C4-2B (cell line): ENCODE measurements around the gene BCORL1.

Experiments used
- CTCF ChIP-seq: fragments of 450-650 bp; conservative IDR thresholded peaks from 2 replicates; pipeline ENCODE4 v1.5.1; 2017; ENCODE audit warnings: mild to moderate bottlenecking
- ZFX ChIP-seq: fragments of 450-650 bp; IDR thresholded peaks from 2 replicates; pipeline ENCODE4 v1.6.1; 2017

GRCh38 chrX:129976441-129976840, 6.0 kb upstream of the BCORL1 start:
- TF ChIP-seq CTCF: no peak
- no peak for TF ChIP-seq ZFX
